SK-N-SH (cell line): Measurements from ENCODE around the gene NIBAN1. TPM values are rescaled to one million over a fixed set of nuclear protein-coding genes. Genes with fewer than 3 reads are reported as not detected.

ENCODE experiments used
- CTCF ChIA-PET: fragments of 300-600, 350-600 bp; formaldehyde crosslinking; extraction: SDS; loops from one replicate; lab custom pipeline; 2021; lab: Yijun Ruan, JAX
- POLR2A ChIA-PET: fragments of 350-600 bp; sonication (Branson Sonifier 250); formaldehyde crosslinking; extraction: SDS; loops from one replicate; lab custom pipeline; 2020; ENCODE audit warnings: antibody characterized with exemption, inconsistent platforms; lab: Yijun Ruan, JAX
- DNase-seq: peaks from one replicate; pipeline ENCODE4 v3.0.0; 2012
- H2AFZ ChIP-seq: fragments of 200-600 bp; sonication (generic); 2 replicates; pipeline ENCODE4 v1.8.1; 2016; ENCODE audit warnings: antibody characterized with exemption, mild to moderate bottlenecking, low read depth
- H3F3A ChIP-seq: fragments of 200-600 bp; sonication (generic); replicated peaks from 2 replicates; pipeline ENCODE3; 2016; ENCODE audit warnings: antibody characterized with exemption, mild to moderate bottlenecking; ENCODE audit not compliant: insufficient read depth
- H3K27ac ChIP-seq, 2 experiments: fragments of 200-500 bp in 1 of 2; fragments of 200-600 bp in 1 of 2; sonication (Bioruptor generic) in 1 of 2; sonication (generic), shearing (Covaris generic) in 1 of 2; 2 replicates each; pipeline versions ENCODE4 v1.5.1 to v1.6.1; 2014 to 2016; ENCODE audit warnings: low read depth in 2 of 2, inconsistent platforms in 1 of 2, low read length in 1 of 2, mild to moderate bottlenecking in 1 of 2, mixed read lengths in 1 of 2
- H3K27me3 ChIP-seq: fragments of 200-600 bp; sonication (generic), shearing (Covaris generic); 2 replicates; pipeline ENCODE4 v1.6.1; 2016; ENCODE audit warnings: mixed run types; ENCODE audit not compliant: insufficient read depth
- H3K36me3 ChIP-seq, 2 experiments: fragments of 200-500 bp in 1 of 2; fragments of 200-600 bp in 1 of 2; sonication (Bioruptor generic) in 1 of 2; sonication (generic) in 1 of 2; replicated peaks in 1 of 2; 2 replicates each; pipeline versions ENCODE3 to v1.5.1; 2014 to 2016; ENCODE audit warnings: low read length in 1 of 2, mild to moderate bottlenecking in 1 of 2; ENCODE audit not compliant: insufficient read depth in 2 of 2, control insufficient read depth in 1 of 2
- H3K4me1 ChIP-seq, 2 experiments: fragments of 200-500 bp in 1 of 2; fragments of 200-600 bp in 1 of 2; sonication (Bioruptor generic) in 1 of 2; sonication (generic), shearing (Covaris generic) in 1 of 2; 2 replicates each; pipeline versions ENCODE4 v1.5.1 to v1.6.1; 2014 to 2016; ENCODE audit warnings: low read depth in 1 of 2, low read length in 1 of 2, mixed run types in 1 of 2; ENCODE audit not compliant: insufficient read depth in 2 of 2, control insufficient read depth in 1 of 2
- H3K4me2 ChIP-seq: fragments of 200-600 bp; sonication (generic), shearing (Covaris generic); 2 replicates; pipeline ENCODE4 v1.6.1; 2017; ENCODE audit warnings: mixed run types
- H3K4me3 ChIP-seq, 2 experiments: fragments of 200-500 bp in 1 of 2; fragments of 200-600 bp in 1 of 2; sonication (Bioruptor generic) in 1 of 2; sonication (generic), shearing (Covaris generic) in 1 of 2; 2 replicates each; pipeline versions ENCODE4 v1.5.1 to v1.8.1; 2014 to 2016; ENCODE audit warnings: low read depth in 2 of 2, inconsistent platforms in 1 of 2, low read length in 1 of 2, mild to moderate bottlenecking in 1 of 2, mixed read lengths in 1 of 2, moderate library complexity in 1 of 2
- H3K79me2 ChIP-seq: fragments of 200-600 bp; sonication (generic); 2 replicates; pipeline ENCODE4 v1.8.1; 2017; ENCODE audit warnings: mild to moderate bottlenecking; ENCODE audit not compliant: insufficient read depth
- H3K9ac ChIP-seq: fragments of 200-600 bp; sonication (generic); 2 replicates; pipeline ENCODE4 v1.6.1; 2017; ENCODE audit warnings: mixed run types
- H3K9me2 ChIP-seq: fragments of 200-600 bp; sonication (generic); 2 replicates; pipeline ENCODE4 v1.6.1; 2017; ENCODE audit warnings: mixed run types
- H3K9me3 ChIP-seq: fragments of 200-600 bp; sonication (generic); 2 replicates; pipeline ENCODE4 v1.6.1; 2017; ENCODE audit warnings: mixed run types, mild to moderate bottlenecking, moderate library complexity
- H4K20me1 ChIP-seq: fragments of 200-600 bp; sonication (generic); 2 replicates; pipeline ENCODE4 v1.6.1; 2017; ENCODE audit warnings: mild to moderate bottlenecking, mixed run types; ENCODE audit not compliant: insufficient read depth
- EZH2phosphoT487 ChIP-seq: fragments of 200-600 bp; sonication (generic); IDR thresholded peaks from 2 replicates; pipeline ENCODE4 v1.6.1; 2017; ENCODE audit warnings: low read depth, mixed run types, mild to moderate bottlenecking, antibody characterized with exemption, moderate library complexity, borderline replicate concordance
- FOSL2 ChIP-seq: IDR thresholded peaks from 2 replicates; pipeline ENCODE4 v1.4.0; 2012; ENCODE audit warnings: low read depth, mild to moderate bottlenecking, moderate library complexity, borderline replicate concordance
- GABPA ChIP-seq: IDR thresholded peaks from 2 replicates; pipeline ENCODE4 v1.4.0; 2012; ENCODE audit warnings: low read depth, mild to moderate bottlenecking
- MEF2A ChIP-seq: IDR thresholded peaks from 2 replicates; pipeline ENCODE4 v1.4.0; 2012; ENCODE audit warnings: low read depth, borderline replicate concordance
- MXI1 ChIP-seq: IDR thresholded peaks from 2 replicates; pipeline ENCODE4 v1.6.1; 2012; ENCODE audit warnings: mild to moderate bottlenecking, low read depth, low read length, improper control_type of control experiment
- NFIC ChIP-seq: IDR thresholded peaks from 2 replicates; pipeline ENCODE4 v1.4.0; 2012; ENCODE audit warnings: borderline replicate concordance
- RAD21 ChIP-seq: IDR thresholded peaks from 2 replicates; pipeline ENCODE4 v1.6.1; 2012; ENCODE audit warnings: mild to moderate bottlenecking, low read length
- SMC3 ChIP-seq: IDR thresholded peaks from 2 replicates; pipeline ENCODE4 v1.6.1; 2012; ENCODE audit warnings: low read depth, low read length, improper control_type of control experiment
- TAF1 ChIP-seq: IDR thresholded peaks from 2 replicates; pipeline ENCODE4 v1.6.1; 2012; ENCODE audit warnings: low read depth, mild to moderate bottlenecking, low read length, moderate library complexity, borderline replicate concordance
- TCF12 ChIP-seq: IDR thresholded peaks from 2 replicates; pipeline ENCODE4 v1.4.0; 2012
- YY1 ChIP-seq: IDR thresholded peaks from 2 replicates; pipeline ENCODE4 v1.4.0; 2012; ENCODE audit warnings: low read depth, mild to moderate bottlenecking
- WGBS: methylation state at CpG from one replicate; pipeline ENCODE4 v1.1.6; 2017; ENCODE audit warnings: low lambda C conversion rate; 5-methylcytosine and 5-hydroxymethylcytosine counted together
- polyA plus RNA-seq, 3 experiments: library from polyadenylated mRNA; depleted of rRNA; stranded (reverse); fragments of >200 nt; gene quantifications; 2 replicates each; pipeline ENCODE4 v1.2.3, GENCODE V29; 2012
- TF ChIP-seq, protein P1 (sequence below): fragments of 200-600 bp; sonication (generic); IDR thresholded peaks from 2 replicates; pipeline ENCODE4 v1.6.1; 2017; ENCODE audit warnings: antibody characterized with exemption, mild to moderate bottlenecking, moderate library complexity
- TF ChIP-seq, protein P2 (sequence below): fragments of 150-350 bp; IDR thresholded peaks from 2 replicates; pipeline ENCODE4 v1.6.1; 2016; ENCODE audit warnings: mild to moderate bottlenecking, low read depth, low read length
- TF ChIP-seq, protein P3 (sequence below): IDR thresholded peaks from 2 replicates; pipeline ENCODE4 v1.6.1; 2012; ENCODE audit warnings: mild to moderate bottlenecking, low read depth, low read length, moderate library complexity
- TF ChIP-seq, protein P4 (sequence below): IDR thresholded peaks from 2 replicates; pipeline ENCODE4 v1.4.0; 2012; ENCODE audit warnings: low read depth
- TF ChIP-seq, protein P5 (sequence below): IDR thresholded peaks from 2 replicates; pipeline ENCODE4 v1.4.0; 2012; ENCODE audit warnings: low read depth, borderline replicate concordance
- TF ChIP-seq, protein P6 (sequence below): fragments of 150-350 bp; IDR thresholded peaks from 2 replicates; pipeline ENCODE4 v1.6.1; 2017; ENCODE audit warnings: antibody characterized with exemption, low read length, low read depth, borderline replicate concordance

The NIBAN1 gene
- polyA plus RNA-seq, 1 of the 3 experiments (the other 2 are of a cell fraction), result 23.9 TPM

DNA sequence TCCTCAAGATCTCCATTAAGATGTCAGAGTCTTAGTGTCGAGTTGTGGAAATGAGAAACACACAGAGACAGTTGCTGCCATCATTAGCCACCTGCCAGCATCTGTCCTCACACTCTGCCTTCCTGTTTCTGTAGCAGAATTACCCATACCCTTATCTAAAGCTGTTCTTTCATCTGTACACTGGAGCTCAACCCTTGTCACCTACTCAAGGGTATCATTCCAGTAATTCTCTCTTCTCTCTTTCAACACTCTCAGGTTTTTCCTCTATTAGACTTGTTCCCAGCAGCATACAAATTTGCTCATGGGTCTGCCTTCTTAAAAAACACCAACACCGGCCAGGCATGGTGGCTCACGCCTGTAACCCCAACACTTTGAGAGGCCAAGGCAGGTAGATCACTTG, 43.7 kb upstream of the NIBAN1 start:
- Histone ChIP-seq H3K27ac (no peak overlapping the region), H2AFZ (no peak overlapping the region), H4K20me1 (no peaks in the 10 kb centered on the region), H3K79me2 (no peaks in the 10 kb centered on the region), H3K9ac (no peak overlapping the region), H3K9me3 (no peaks in the 10 kb centered on the region), H3K4me3 (no peak overlapping the region), H3K27me3 (no peaks in the 10 kb centered on the region), H3K4me1 (peaks cover 0 to 11% of the 10 kb centered on the region in 2 experiments; a peak in 1 of 4 replicates), H3F3A (peaks cover 3% of the 10 kb centered on the region), H3K36me3 (no peaks in the 10 kb centered on the region), H3K4me2 (no peak overlapping the region), H3K9me2 (no peaks in the 10 kb centered on the region)
- ChIA-PET POLR2A (no interaction called here), CTCF (interaction anchor here (0.7 to 2.0 kb wide), 3 partner anchors 23 to 152 kb away, joined by 3 to 5 read pairs (median 3); no protein-coding TSS in a partner anchor)
- WGBS, result 85% methylated on average over 3 of the region's 3 CpGs
- TF ChIP-seq, protein P1, sequence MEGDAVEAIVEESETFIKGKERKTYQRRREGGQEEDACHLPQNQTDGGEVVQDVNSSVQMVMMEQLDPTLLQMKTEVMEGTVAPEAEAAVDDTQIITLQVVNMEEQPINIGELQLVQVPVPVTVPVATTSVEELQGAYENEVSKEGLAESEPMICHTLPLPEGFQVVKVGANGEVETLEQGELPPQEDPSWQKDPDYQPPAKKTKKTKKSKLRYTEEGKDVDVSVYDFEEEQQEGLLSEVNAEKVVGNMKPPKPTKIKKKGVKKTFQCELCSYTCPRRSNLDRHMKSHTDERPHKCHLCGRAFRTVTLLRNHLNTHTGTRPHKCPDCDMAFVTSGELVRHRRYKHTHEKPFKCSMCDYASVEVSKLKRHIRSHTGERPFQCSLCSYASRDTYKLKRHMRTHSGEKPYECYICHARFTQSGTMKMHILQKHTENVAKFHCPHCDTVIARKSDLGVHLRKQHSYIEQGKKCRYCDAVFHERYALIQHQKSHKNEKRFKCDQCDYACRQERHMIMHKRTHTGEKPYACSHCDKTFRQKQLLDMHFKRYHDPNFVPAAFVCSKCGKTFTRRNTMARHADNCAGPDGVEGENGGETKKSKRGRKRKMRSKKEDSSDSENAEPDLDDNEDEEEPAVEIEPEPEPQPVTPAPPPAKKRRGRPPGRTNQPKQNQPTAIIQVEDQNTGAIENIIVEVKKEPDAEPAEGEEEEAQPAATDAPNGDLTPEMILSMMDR, result no peak
- TF ChIP-seq MEF2A (no peak), RAD21 (no peak), FOSL2 (no peak), SMC3 (no peak), GABPA (no peak), MXI1 (no peak), TAF1 (no peak), YY1 (no peak), TCF12 (no peak), NFIC (no peak), EZH2phosphoT487 (no peak)
- TF ChIP-seq, protein P2, sequence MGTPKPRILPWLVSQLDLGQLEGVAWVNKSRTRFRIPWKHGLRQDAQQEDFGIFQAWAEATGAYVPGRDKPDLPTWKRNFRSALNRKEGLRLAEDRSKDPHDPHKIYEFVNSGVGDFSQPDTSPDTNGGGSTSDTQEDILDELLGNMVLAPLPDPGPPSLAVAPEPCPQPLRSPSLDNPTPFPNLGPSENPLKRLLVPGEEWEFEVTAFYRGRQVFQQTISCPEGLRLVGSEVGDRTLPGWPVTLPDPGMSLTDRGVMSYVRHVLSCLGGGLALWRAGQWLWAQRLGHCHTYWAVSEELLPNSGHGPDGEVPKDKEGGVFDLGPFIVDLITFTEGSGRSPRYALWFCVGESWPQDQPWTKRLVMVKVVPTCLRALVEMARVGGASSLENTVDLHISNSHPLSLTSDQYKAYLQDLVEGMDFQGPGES, result no peak
- TF ChIP-seq, protein P3, sequence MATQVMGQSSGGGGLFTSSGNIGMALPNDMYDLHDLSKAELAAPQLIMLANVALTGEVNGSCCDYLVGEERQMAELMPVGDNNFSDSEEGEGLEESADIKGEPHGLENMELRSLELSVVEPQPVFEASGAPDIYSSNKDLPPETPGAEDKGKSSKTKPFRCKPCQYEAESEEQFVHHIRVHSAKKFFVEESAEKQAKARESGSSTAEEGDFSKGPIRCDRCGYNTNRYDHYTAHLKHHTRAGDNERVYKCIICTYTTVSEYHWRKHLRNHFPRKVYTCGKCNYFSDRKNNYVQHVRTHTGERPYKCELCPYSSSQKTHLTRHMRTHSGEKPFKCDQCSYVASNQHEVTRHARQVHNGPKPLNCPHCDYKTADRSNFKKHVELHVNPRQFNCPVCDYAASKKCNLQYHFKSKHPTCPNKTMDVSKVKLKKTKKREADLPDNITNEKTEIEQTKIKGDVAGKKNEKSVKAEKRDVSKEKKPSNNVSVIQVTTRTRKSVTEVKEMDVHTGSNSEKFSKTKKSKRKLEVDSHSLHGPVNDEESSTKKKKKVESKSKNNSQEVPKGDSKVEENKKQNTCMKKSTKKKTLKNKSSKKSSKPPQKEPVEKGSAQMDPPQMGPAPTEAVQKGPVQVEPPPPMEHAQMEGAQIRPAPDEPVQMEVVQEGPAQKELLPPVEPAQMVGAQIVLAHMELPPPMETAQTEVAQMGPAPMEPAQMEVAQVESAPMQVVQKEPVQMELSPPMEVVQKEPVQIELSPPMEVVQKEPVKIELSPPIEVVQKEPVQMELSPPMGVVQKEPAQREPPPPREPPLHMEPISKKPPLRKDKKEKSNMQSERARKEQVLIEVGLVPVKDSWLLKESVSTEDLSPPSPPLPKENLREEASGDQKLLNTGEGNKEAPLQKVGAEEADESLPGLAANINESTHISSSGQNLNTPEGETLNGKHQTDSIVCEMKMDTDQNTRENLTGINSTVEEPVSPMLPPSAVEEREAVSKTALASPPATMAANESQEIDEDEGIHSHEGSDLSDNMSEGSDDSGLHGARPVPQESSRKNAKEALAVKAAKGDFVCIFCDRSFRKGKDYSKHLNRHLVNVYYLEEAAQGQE, result no peak
- TF ChIP-seq, protein P4, sequence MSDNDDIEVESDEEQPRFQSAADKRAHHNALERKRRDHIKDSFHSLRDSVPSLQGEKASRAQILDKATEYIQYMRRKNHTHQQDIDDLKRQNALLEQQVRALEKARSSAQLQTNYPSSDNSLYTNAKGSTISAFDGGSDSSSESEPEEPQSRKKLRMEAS, result no peak
- TF ChIP-seq, protein P5, sequence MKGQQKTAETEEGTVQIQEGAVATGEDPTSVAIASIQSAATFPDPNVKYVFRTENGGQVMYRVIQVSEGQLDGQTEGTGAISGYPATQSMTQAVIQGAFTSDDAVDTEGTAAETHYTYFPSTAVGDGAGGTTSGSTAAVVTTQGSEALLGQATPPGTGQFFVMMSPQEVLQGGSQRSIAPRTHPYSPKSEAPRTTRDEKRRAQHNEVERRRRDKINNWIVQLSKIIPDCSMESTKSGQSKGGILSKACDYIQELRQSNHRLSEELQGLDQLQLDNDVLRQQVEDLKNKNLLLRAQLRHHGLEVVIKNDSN, result no peak
- TF ChIP-seq, protein P6, sequence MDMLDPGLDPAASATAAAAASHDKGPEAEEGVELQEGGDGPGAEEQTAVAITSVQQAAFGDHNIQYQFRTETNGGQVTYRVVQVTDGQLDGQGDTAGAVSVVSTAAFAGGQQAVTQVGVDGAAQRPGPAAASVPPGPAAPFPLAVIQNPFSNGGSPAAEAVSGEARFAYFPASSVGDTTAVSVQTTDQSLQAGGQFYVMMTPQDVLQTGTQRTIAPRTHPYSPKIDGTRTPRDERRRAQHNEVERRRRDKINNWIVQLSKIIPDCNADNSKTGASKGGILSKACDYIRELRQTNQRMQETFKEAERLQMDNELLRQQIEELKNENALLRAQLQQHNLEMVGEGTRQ, result no peak
- DNase-seq, result no peak
